Esophagus squamous epithelium (tissue), 5 donors: ENCODE measurements around the gene NUFIP1. TPM values are rescaled to one million over a fixed set of nuclear protein-coding genes. Genes with fewer than 3 reads are reported as not detected.

ENCODE experiments used
- DNase-seq: peaks from one replicate; lab custom pipeline; 2025; lab: John Stamatoyannopoulos, UW
- H3K27ac ChIP-seq, 4 donors: fragments of 200-600 bp; sonication (generic); one replicate each; pipeline ENCODE4 v1.5.1; 2016 to 2019; ENCODE audit warnings: mild to moderate bottlenecking in 1 of 4
- H3K27me3 ChIP-seq, 4 donors: fragments of 200-600 bp; sonication (generic); 1 replicate in 3 of 4; 2 replicates in 1 of 4; pipeline versions ENCODE4 v1.5.1 to v1.6.0; 2017 to 2021; ENCODE audit warnings: antibody characterized with exemption in 1 of 4
- H3K36me3 ChIP-seq, 3 donors: fragments of 200-600 bp; sonication (generic); one replicate each; pipeline ENCODE4 v1.5.1; 2016 to 2019
- H3K4me1 ChIP-seq, 3 donors: fragments of 200-600 bp; sonication (generic); one replicate each; pipeline ENCODE4 v1.5.1; 2017 to 2019
- H3K4me3 ChIP-seq, 4 donors: fragments of 200-600 bp; sonication (generic); 1 replicate in 3 of 4; 2 replicates in 1 of 4; pipeline ENCODE4 v1.5.1; 2016 to 2019; ENCODE audit warnings: mild to moderate bottlenecking in 2 of 4, moderate library complexity in 1 of 4
- H3K9me3 ChIP-seq, 3 donors: fragments of 200-600 bp; sonication (generic); one replicate each; pipeline ENCODE4 v1.5.1; 2016 to 2019
- POLR2A ChIP-seq, 4 donors: fragments of 450-650 bp; IDR thresholded peaks; one replicate each; pipeline ENCODE4 v1.6.1; 2017; ENCODE audit warnings: antibody characterized with exemption in 4 of 4, mild to moderate bottlenecking in 4 of 4, moderate library complexity in 3 of 4
- WGBS, 2 donors: methylation state at CpG; one replicate each; pipeline ENCODE4 v1.1.5; 2018; 5-methylcytosine and 5-hydroxymethylcytosine counted together
- intact Hi-C: fragments of 100-400 bp; cut with DNase I; formaldehyde crosslinking; loops from one replicate; pipeline ENCODE4 v1.15.0; 2022
- total RNA-seq, 4 donors: library from RNA; depleted of rRNA; stranded (reverse); fragments of >200 nt; gene quantifications; one replicate each; pipeline ENCODE4 v1.1.0, GENCODE V29; 2016
- TF ChIP-seq, protein P1 (sequence below), 6 experiments: fragments of 450-650 bp in 4 of 6; fragments of 200-600 bp in 2 of 6; sonication (generic) in 2 of 6; IDR thresholded peaks; one replicate each; pipeline ENCODE4 v1.5.1; 2016 to 2019; ENCODE audit warnings: antibody characterized with exemption in 6 of 6, mild to moderate bottlenecking in 4 of 6, moderate library complexity in 4 of 6
- donor health status: DM: yes; HTN: yes; CAD: no.

The NUFIP1 gene
- total RNA-seq, 4 donors from 2014 or later: 1.5 to 4.0 (median 3.3) TPM

DNA sequence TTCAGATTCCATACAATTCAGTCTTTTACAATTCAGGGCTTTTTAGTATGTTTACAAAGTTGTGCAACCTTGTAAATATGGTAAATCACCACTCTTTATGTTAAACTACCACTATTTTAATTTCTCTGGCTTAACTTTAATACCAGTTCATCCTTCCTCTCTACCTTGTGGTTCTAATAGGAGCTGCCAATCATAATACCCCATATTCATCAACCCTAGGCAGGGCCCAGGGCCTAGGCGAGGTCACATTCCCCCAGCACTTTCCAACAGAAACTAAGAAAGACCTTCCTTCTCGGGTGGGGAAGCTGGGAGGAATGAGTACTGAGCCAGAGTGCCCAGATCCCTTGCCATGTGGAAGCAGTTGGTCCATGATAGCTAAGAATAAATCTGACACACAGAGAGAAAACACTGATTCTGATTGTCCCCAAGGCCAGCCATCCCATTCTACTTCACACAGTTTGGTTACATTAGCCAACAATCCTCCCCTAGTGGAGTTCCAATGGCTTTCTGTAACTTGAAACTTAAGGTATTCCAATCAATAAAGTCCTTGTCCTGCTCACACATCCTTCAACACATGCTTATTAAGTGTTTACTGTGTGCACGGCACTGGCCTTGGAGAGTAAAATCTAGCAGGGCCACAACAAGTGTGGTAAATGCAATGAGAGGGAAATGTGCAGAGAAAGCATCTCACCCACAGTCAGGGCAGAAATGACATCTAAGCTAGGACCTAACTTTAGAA is 76.8 kb downstream of the NUFIP1 start:
- TF ChIP-seq, protein P1, sequence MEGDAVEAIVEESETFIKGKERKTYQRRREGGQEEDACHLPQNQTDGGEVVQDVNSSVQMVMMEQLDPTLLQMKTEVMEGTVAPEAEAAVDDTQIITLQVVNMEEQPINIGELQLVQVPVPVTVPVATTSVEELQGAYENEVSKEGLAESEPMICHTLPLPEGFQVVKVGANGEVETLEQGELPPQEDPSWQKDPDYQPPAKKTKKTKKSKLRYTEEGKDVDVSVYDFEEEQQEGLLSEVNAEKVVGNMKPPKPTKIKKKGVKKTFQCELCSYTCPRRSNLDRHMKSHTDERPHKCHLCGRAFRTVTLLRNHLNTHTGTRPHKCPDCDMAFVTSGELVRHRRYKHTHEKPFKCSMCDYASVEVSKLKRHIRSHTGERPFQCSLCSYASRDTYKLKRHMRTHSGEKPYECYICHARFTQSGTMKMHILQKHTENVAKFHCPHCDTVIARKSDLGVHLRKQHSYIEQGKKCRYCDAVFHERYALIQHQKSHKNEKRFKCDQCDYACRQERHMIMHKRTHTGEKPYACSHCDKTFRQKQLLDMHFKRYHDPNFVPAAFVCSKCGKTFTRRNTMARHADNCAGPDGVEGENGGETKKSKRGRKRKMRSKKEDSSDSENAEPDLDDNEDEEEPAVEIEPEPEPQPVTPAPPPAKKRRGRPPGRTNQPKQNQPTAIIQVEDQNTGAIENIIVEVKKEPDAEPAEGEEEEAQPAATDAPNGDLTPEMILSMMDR (IDR thresholded peaks at IDR 0.05): no peak
- TF ChIP-seq POLR2A (IDR thresholded peaks at IDR 0.05): no peak
- intact Hi-C loops: no loop called here
- Histone ChIP-seq H3K4me3 (no peak overlapping the region), H3K4me1 (peaks cover 0 to 12% (median 2%) of the 10 kb centered on the region in 3 donors), H3K9me3 (peaks cover 0 to 5% (median 4%) of the 10 kb centered on the region in 3 donors), H3K27ac (no peak overlapping the region), H3K36me3 (no peaks in the 10 kb centered on the region), H3K27me3 (no peaks in the 10 kb centered on the region)
- 74 to 100% methylated on average over 2 to 3 of the region's 3 CpGs for WGBS, 2 donors
- no peak for DNase-seq

DNA sequence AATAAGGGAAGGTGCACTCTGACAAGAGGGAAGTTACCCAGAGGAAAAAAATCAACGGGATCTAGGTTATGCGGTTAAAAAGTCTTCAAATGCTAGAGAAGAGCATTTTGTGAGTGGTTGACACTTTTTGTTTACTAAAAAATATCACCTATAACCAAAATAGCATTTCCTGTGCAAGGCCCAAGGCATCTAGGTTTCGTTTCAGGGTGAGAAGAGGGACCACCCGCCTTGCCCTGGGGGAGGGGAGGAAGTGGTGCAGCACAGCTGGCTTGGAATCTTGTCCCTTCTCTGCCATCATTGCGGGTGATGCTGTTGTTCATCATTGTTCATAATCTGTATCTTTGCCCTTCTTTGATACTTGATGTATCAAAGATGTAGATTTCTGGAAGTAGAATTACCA is 80.6 kb downstream of the NUFIP1 start:
- H3K4me3 ChIP-seq: no peak overlapping the region
- TF ChIP-seq POLR2A (IDR thresholded peaks at IDR 0.05): no peak
- TF ChIP-seq, protein P1 (IDR thresholded peaks at IDR 0.05): no peak
- H3K4me1 ChIP-seq: peaks cover 16 to 42% (median 18%) of the 10 kb centered on the region in 3 donors
- H3K27me3 ChIP-seq: no peaks in the 10 kb centered on the region
- DNase-seq: no peak
- H3K9me3 ChIP-seq: peaks cover 0 to 5% (median 4%) of the 10 kb centered on the region in 3 donors
- H3K36me3 ChIP-seq: no peaks in the 10 kb centered on the region
- 57 to 67% methylated on average over 5 of the region's 5 CpGs for WGBS, 2 donors
- H3K27ac ChIP-seq: no peak overlapping the region
- intact Hi-C loops: no loop called here

DNA sequence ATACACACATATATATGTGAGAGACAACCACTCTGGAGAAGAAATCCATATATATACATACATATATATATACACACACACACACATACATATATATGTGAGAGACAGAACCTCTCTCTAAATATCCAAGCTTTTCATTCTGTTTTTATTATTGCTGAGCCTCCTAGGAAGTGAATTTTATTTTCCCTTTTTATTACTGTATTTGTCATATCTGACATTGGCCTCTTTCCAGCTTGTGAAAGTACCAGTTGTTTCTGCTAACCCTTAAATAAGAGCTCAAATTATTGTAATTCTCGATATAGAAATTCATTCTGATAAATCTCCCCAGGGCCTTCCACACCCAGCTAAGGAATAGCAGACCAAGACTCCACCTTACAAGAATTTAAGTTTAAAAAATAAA is 81.0 kb downstream of the NUFIP1 start:
- H3K4me3 ChIP-seq: no peak overlapping the region
- no peak overlapping the region for H3K27ac ChIP-seq
- H3K27me3 ChIP-seq: no peaks in the 10 kb centered on the region
- H3K4me1 ChIP-seq: peaks cover 16 to 46% (median 19%) of the 10 kb centered on the region in 3 donors
- TF ChIP-seq, protein P1 (IDR thresholded peaks at IDR 0.05): no peak
- no peak for TF ChIP-seq POLR2A (IDR thresholded peaks at IDR 0.05)
- H3K36me3 ChIP-seq: no peaks in the 10 kb centered on the region
- intact Hi-C loops: no loop called here
- WGBS, 2 donors: 44 to 75% methylated on average over 1 of the region's 1 CpG
- no peak for DNase-seq
- peaks cover 0 to 5% (median 4%) of the 10 kb centered on the region in 3 donors for H3K9me3 ChIP-seq

DNA sequence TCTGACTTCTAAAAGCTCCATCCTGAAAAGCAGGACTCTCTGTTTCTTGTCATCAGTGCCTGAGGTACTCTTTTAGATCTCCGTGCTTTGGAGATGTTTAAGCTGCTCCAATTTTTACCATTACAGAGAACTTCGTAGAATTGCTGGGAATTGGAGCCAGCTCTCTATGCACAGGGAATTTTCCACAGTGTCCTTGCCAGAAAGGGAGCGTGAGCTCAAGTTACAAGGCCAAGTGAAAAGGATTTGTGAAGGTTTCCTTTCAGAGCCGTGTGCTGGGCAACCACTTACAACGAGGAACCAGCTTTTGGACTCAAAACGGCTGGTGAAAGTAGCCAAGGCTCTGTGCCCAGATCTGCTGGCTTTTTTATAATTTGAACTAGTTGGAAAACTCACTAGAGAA is 82.6 kb downstream of the NUFIP1 start:
- WGBS, 2 donors: 17 to 22% methylated on average over 4 to 5 of the region's 6 CpGs
- Histone ChIP-seq H3K4me3 (no peak overlapping the region), H3K27me3 (no peaks in the 10 kb centered on the region), H3K4me1 (peaks cover 16 to 54% (median 19%) of the 10 kb centered on the region in 3 donors), H3K9me3 (peaks cover 0 to 5% (median 4%) of the 10 kb centered on the region in 3 donors), H3K36me3 (no peaks in the 10 kb centered on the region), H3K27ac (peak overlapping the region; percentile 20 to 82 (median 72))
- intact Hi-C loops: no loop called here
- DNase-seq: no peak
- no peak for TF ChIP-seq POLR2A (IDR thresholded peaks at IDR 0.05)
- TF ChIP-seq, protein P1 (IDR thresholded peaks at IDR 0.05): no peak

DNA sequence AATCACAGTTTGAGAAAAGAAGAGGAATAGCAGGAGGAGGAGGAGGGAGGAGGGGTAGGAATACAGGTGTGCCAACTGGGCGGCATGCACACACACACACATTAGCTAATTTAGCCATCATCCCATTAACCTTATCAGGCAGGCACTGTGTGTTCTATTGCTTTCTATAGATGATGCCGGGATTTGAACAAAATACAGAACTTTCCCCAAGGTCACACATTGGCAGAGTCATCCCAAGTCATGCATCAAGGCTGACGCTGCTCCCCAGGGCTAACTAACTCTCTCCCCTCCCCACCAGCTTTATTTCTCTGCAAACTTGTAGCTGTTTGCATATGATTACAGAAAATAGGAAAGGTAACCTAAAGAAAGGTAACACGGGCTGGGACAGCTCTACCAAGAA is 83.0 kb downstream of the NUFIP1 start:
- Histone ChIP-seq H3K4me3 (no peak overlapping the region), H3K36me3 (no peaks in the 10 kb centered on the region), H3K27ac (peak overlapping the region; percentile 20 to 82 (median 72)), H3K27me3 (no peaks in the 10 kb centered on the region), H3K9me3 (peaks cover 0 to 4% (median 2%) of the 10 kb centered on the region in 3 donors), H3K4me1 (peaks cover 16 to 54% (median 19%) of the 10 kb centered on the region in 3 donors)
- no peak for DNase-seq
- 43 to 44% methylated on average over 4 of the region's 4 CpGs for WGBS, 2 donors
- TF ChIP-seq POLR2A (IDR thresholded peaks at IDR 0.05): no peak
- TF ChIP-seq, protein P1 (IDR thresholded peaks at IDR 0.05): no peak
- intact Hi-C loops: no loop called here
